Heart left ventricle (tissue), 16 donors: Measurements from ENCODE around the gene HOXB3. TPM values are rescaled to one million over a fixed set of nuclear protein-coding genes. Genes with fewer than 3 reads are reported as not detected.
A peak's percentile ranks its signal among the peaks of the same experiment; 100 is the strongest.

Experiments
- ATAC-seq, 4 donors: fragments of 200-7000 bp; cut with Tn5 transposase; one replicate each; pipeline ENCODE4 v1.9.1; 2020 to 2022; ENCODE audit warnings: moderate library complexity in 4 of 4, mild to moderate bottlenecking in 3 of 4, moderate number of reproducible peaks in 1 of 4
- DNase-seq, 5 donors: peaks; one replicate each; pipeline ENCODE4 v3.0.0-alpha.2; 2020
- H3K27ac ChIP-seq, 12 donors: fragments of 200-600 bp; sonication (generic) in 4 of 12; one replicate each; pipeline versions ENCODE4 v1.5.0 to v1.8.0; 2016 to 2022; ENCODE audit warnings: mild to moderate bottlenecking in 2 of 12
- H3K27me3 ChIP-seq, 9 donors: fragments of 200-600 bp; sonication (generic) in 2 of 9; one replicate each; pipeline versions ENCODE4 v1.5.1 to v1.8.0; 2016 to 2022; ENCODE audit warnings: mild to moderate bottlenecking in 3 of 9
- H3K36me3 ChIP-seq, 9 donors: fragments of 200-600 bp; sonication (generic) in 2 of 9; one replicate each; pipeline versions ENCODE4 v1.5.0 to v1.8.0; 2018 to 2022; ENCODE audit warnings: mild to moderate bottlenecking in 2 of 9
- H3K4me1 ChIP-seq, 12 donors: fragments of 200-600 bp; sonication (generic) in 4 of 12; one replicate each; pipeline versions ENCODE4 v1.5.0 to v1.8.0; 2016 to 2022; ENCODE audit warnings: mild to moderate bottlenecking in 3 of 12
- H3K4me3 ChIP-seq, 12 donors: fragments of 200-600 bp; sonication (generic) in 4 of 12; one replicate each; pipeline versions ENCODE4 v1.5.0 to v1.8.0; 2017 to 2022; ENCODE audit warnings: mild to moderate bottlenecking in 9 of 12, moderate library complexity in 4 of 12
- H3K9me3 ChIP-seq, 12 donors: fragments of 200-600 bp; sonication (generic) in 4 of 12; one replicate each; pipeline versions ENCODE4 v1.5.0 to v1.8.0; 2016 to 2022; ENCODE audit warnings: mild to moderate bottlenecking in 1 of 12
- CTCF ChIP-seq, 12 donors: fragments of 200-600 bp; sonication (generic) in 4 of 12; IDR thresholded peaks; one replicate each; pipeline versions ENCODE4 v1.5.0 to v1.8.0; 2018 to 2022; ENCODE audit warnings: antibody characterized with exemption in 12 of 12, mild to moderate bottlenecking in 5 of 12
- POLR2A ChIP-seq, 2 donors: fragments of 450-650 bp; IDR thresholded peaks; one replicate each; pipeline ENCODE4 v1.6.1; 2017; ENCODE audit warnings: antibody characterized with exemption in 2 of 2, mild to moderate bottlenecking in 2 of 2, moderate library complexity in 2 of 2
- WGBS, 4 donors: extraction: QIAGEN DNeasy Blood & Tissue Kit in 2 of 4; methylation state at CpG; one replicate each; pipeline versions ENCODE4 v1.1.5 to v1.1.7; 2013 to 2018; 5-methylcytosine and 5-hydroxymethylcytosine counted together
- intact Hi-C, 10 donors: fragments of 100-400 bp; cut with DNase I; formaldehyde crosslinking; loops; one replicate each; pipeline versions ENCODE4 v1.11.1 to v1.14.2; 2022
- polyA plus RNA-seq, 2 donors: library from polyadenylated mRNA; stranded (reverse); fragments of 200-250 nt; gene quantifications; one replicate each; pipeline ENCODE4 v1.2.3, GENCODE V29; 2013
- total RNA-seq, 9 donors: library from RNA; depleted of rRNA in 2 of 9; stranded (reverse); fragments of >200 nt in 2 of 9; fragmentation: NEBNext Ultra II Directional in 3 of 9; extraction: Animal tissue kit (Norgen Biotek cat#: 25700) in 3 of 9; gene quantifications; one replicate each; pipeline versions ENCODE4 v1.1.0 to v1.2.4, GENCODE V29; 2016 to 2023
- donor health status: ischemic (EF 13 %, LVEDD 7.1; RV severe dilation, severe dysfunction).
- donor health status: healthy with polysubstance abuse.
- donor health status: DM: no; HTN: yes; CAD: no.
- donor health status: DM: no; HTN: no; CAD: no.
- donor health status: ischemic (EF 25% LVEDD 6.9; RV normal size, moderate dysfunction).
- donor health status: ischemic (EF 25% LVEDD 5.7; RV mildly dilated, moderate dysfunction).
- donor health status: healthy.
- donor health status: DM: yes; HTN: yes; CAD: no.
- donor health status: ischemic (EF 35%, LVEDD 5.7; RV mildly dilated, moderate dysfunction).
- donor health status: nonischemic (EF 11% LVEDD 7.7; RV severe dilation, severe dysfunction).
- donor health status: DM: yes; HTN: yes; CAD: no.
- donor health status: PGD.
- donor health status: ischemic (EF 29% LVEDD 5.4; RV normal size, mild dysfunction).
- donor health status: nonischemic (EF 23%, LVEDD 6.1; RV moderate dilation, normal function).

HOXB3 gene
- total and polyA plus RNA-seq, 11 donors = 0.11 to 5.5 (median 2.0) TPM

DNA sequence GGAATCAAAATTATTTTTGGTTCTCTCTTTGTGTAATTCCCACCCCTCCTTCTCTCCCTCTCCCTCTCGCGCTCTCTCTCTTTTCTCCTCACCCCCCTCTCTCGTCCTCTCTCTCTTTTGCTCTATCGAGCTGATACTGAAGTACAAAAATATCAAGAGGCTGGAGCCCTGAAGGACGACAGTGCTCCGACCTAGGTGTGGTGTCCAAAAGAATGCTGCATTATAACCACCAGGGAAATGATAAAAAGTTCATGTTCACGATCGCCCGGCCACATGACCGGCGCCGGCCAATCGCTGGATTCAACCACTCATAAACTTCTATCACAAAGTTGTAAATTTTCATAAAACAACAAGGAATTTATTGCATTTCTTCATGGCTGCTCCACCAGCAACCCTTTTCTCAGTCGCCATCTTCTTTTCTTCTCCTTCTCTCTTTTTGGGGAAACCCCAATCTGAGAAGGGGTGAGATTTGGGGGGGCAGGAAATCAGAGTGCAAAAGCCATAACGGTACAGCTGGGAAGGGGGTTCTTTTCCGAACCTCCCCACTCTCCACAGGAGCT, 14.8 kb upstream of the HOXB3 start, which contains the start of gene HOXB6:
Gene HOXB6, minus strand, starts transcription at position 217 of the 560 bp plus-strand sequence. CDS start 6,836 bp downstream, outside the sequence.
- peak within 1 kb of the TSS in 1 of 12 donors; percentile 50 for H3K27ac ChIP-seq
- WGBS, 4 donors = 11 to 14% (median 13%) methylated on average over 16 of the region's 16 CpGs
- H3K4me1 ChIP-seq = peaks cover 0 to 10% (median 2%) of the 10 kb centered on the region in 12 donors
- DNase-seq = no peak
- no peaks in the 10 kb centered on the region for H3K36me3 ChIP-seq
- TF ChIP-seq CTCF (IDR thresholded peaks at IDR 0.05) = no peak
- no peak for TF ChIP-seq POLR2A (IDR thresholded peaks at IDR 0.05)
- no peak for ATAC-seq
- H3K4me3 ChIP-seq = peak within 1 kb of the TSS in 1 of 12 donors; percentile 12
- H3K9me3 ChIP-seq = peaks cover 0 to 3% (median 0%) of the 10 kb centered on the region in 12 donors
- H3K27me3 ChIP-seq = peaks cover 79 to 100% (median 98%) of the 10 kb centered on the region in 9 donors
- intact Hi-C loops = no loop called here

DNA sequence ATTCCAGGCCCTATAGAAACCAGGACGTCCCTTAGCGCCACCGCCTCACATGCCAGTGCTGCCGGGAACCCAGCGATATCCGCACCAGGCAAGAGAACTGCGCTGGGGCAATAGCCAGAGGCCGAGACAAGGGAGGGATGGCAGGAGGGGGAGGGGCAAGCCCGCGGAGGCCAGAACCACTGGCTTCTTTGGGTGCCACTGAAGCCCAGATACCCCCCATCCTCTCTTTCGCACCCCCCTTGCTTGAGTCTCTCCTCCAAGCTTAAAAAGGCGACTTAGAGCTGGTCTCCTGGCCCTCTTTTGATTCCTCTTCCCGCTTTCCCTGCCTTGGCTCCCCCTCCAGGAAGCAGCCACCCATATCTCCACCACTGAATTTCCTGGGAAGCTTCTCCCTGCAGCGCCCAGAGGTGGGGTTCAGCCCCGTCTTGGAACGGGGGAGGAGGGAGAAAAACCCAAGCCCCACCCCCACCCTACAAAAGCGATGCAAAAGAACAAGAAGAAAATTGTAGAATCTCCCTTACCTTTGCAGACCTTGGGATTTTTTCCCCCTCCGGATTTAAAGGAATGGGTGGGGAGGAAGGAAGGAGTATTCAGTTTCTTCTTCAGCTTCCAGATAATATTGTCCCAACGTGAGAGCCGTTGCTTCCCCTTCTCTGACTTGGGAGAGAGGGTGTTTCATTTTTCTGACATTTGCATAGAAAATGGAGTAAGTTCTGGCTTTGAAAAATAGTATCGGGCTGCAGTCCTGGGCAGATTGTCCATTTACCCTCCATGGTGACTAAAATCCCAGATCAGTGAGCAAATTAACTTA, 14.1 kb upstream of the HOXB3 start:
- 4 to 7% (median 5%) methylated on average over 21 of the region's 21 CpGs for WGBS, 4 donors
- H3K4me1 ChIP-seq = peaks cover 0 to 9% (median 2%) of the 10 kb centered on the region in 12 donors
- peaks cover 0 to 3% (median 0%) of the 10 kb centered on the region in 12 donors for H3K9me3 ChIP-seq
- TF ChIP-seq POLR2A (IDR thresholded peaks at IDR 0.05) (no peak), CTCF (IDR thresholded peaks at IDR 0.05) (no peak)
- peaks cover 84 to 100% (median 98%) of the 10 kb centered on the region in 9 donors for H3K27me3 ChIP-seq
- H3K27ac ChIP-seq = peak overlapping the region in 1 of 12 donors; percentile 50
- H3K36me3 ChIP-seq = no peaks in the 10 kb centered on the region
- ATAC-seq (no peak), DNase-seq (no peak)
- peak overlapping the region in 1 of 12 donors; percentile 12 for H3K4me3 ChIP-seq
- intact Hi-C loops = no loop called here

GRCh38 chr17:48601539-48602425, 11.7 kb upstream of the HOXB3 start:
- no peak for ATAC-seq
- TF ChIP-seq POLR2A (IDR thresholded peaks at IDR 0.05) (no peak), CTCF (IDR thresholded peaks at IDR 0.05) (no peak)
- Histone ChIP-seq H3K4me3 (no peak overlapping the region), H3K36me3 (no peaks in the 10 kb centered on the region), H3K27ac (no peak overlapping the region), H3K9me3 (peaks cover 0 to 3% (median 0%) of the 10 kb centered on the region in 12 donors), H3K4me1 (peaks cover 0 to 26% (median 10%) of the 10 kb centered on the region in 12 donors), H3K27me3 (peaks cover 80 to 100% (median 98%) of the 10 kb centered on the region in 9 donors)
- 9 to 14% (median 10%) methylated on average over 29 to 35 of the region's 35 CpGs for WGBS, 4 donors
- no peak for DNase-seq
- intact Hi-C loops = no loop called here
